Spleen (tissue), 11 donors: Measurements from ENCODE around the gene TSC22D3. TPM values are rescaled to one million over a fixed set of nuclear protein-coding genes. Genes with fewer than 3 reads are reported as not detected.

Experiments
- DNase-seq: peaks from one replicate; pipeline ENCODE4 v3.0.0-alpha.2; 2020
- H3K27ac ChIP-seq, 8 donors: fragments of 200-600 bp; sonication (generic) in 7 of 8; 1 replicate in 4 of 8; 2 replicates in 4 of 8; pipeline versions ENCODE4 v1.5.0 to v1.8.0; 2016 to 2021; ENCODE audit warnings: inconsistent platforms in 4 of 8, mild to moderate bottlenecking in 4 of 8, moderate library complexity in 1 of 8
- H3K27me3 ChIP-seq, 7 donors: fragments of 200-600 bp; sonication (generic) in 6 of 7; replicated peaks in 1 of 7; 1 replicate in 4 of 7; 2 replicates in 3 of 7; pipeline versions ENCODE4 v1.5.0 to v1.8.0; 2016 to 2021; ENCODE audit warnings: inconsistent platforms in 3 of 7, mild to moderate bottlenecking in 1 of 7
- H3K36me3 ChIP-seq, 6 donors: fragments of 200-600 bp; sonication (generic) in 5 of 6; 1 replicate in 4 of 6; 2 replicates in 2 of 6; pipeline versions ENCODE4 v1.5.0 to v1.8.0; 2016 to 2021; ENCODE audit warnings: inconsistent platforms in 2 of 6
- H3K4me1 ChIP-seq, 6 donors: fragments of 200-600 bp; sonication (generic) in 5 of 6; 1 replicate in 3 of 6; 2 replicates in 3 of 6; pipeline versions ENCODE4 v1.5.0 to v1.8.0; 2016 to 2021; ENCODE audit warnings: inconsistent platforms in 3 of 6
- H3K4me3 ChIP-seq, 8 donors: fragments of 200-600 bp; sonication (generic) in 7 of 8; 1 replicate in 4 of 8; 2 replicates in 4 of 8; pipeline versions ENCODE4 v1.5.0 to v1.8.0; 2016 to 2021; ENCODE audit warnings: inconsistent platforms in 4 of 8, mild to moderate bottlenecking in 4 of 8, moderate library complexity in 2 of 8
- H3K9me3 ChIP-seq, 8 donors: fragments of 200-600 bp; sonication (generic) in 7 of 8; 1 replicate in 4 of 8; 2 replicates in 4 of 8; pipeline versions ENCODE4 v1.5.0 to v1.8.0; 2016 to 2021; ENCODE audit warnings: inconsistent platforms in 4 of 8
- CTCF ChIP-seq, 11 experiments: fragments of 200-600 bp in 7 of 11; fragments of 450-650 bp in 4 of 11; sonication (generic) in 4 of 11; IDR thresholded peaks in 8 of 11; conservative IDR thresholded peaks in 3 of 11; 1 replicate in 7 of 11; 2 replicates in 4 of 11; pipeline versions ENCODE4 v1.4.0 to v1.8.0; 2016 to 2021; ENCODE audit warnings: antibody characterized with exemption in 11 of 11, inconsistent platforms in 4 of 11, mild to moderate bottlenecking in 1 of 11
- POLR2A ChIP-seq, 3 donors: fragments of 450-650 bp; IDR thresholded peaks; one replicate each; pipeline ENCODE4 v1.5.1; 2017; ENCODE audit warnings: antibody characterized with exemption in 3 of 3, mild to moderate bottlenecking in 1 of 3
- POLR2AphosphoS5 ChIP-seq, 3 donors: sonication (generic); formaldehyde crosslinking; IDR thresholded peaks; one replicate each; pipeline ENCODE4 v1.5.1; 2017; ENCODE audit warnings: antibody characterized with exemption in 3 of 3
- WGBS, 5 donors: extraction: QIAGEN DNeasy Blood & Tissue Kit in 3 of 5; methylation state at CpG; one replicate each; pipeline versions ENCODE4 v1.1.5 to v1.1.7; 2013 to 2018; 5-methylcytosine and 5-hydroxymethylcytosine counted together
- intact Hi-C: fragments of 100-400 bp; cut with DNase I; formaldehyde crosslinking; loops from one replicate; pipeline ENCODE4 v1.15.0; 2023; ENCODE audit warnings: low total_unique reads
- polyA plus RNA-seq, 3 donors: library from polyadenylated mRNA; stranded (reverse); fragments of 200-250 nt; gene quantifications; one replicate each; pipeline ENCODE4 v1.2.1, GENCODE V29; 2013
- total RNA-seq, 7 donors: library from RNA; depleted of rRNA in 3 of 7; stranded (reverse); fragments of >200 nt in 3 of 7; fragmentation: NEBNext Ultra II Directional in 4 of 7; extraction: Animal tissue kit (Norgen Biotek cat#: 25700) in 4 of 7; gene quantifications; one replicate each; pipeline versions ENCODE4 v1.1.0 to v1.2.1, GENCODE V29; 2016 to 2021
- donor health status: healthy with polysubstance abuse.
- donor health status: DM: no; HTN: no; CAD: no; lungs with moderate emphysema.
- donor health status: DM: no; HTN: no; CAD: no.
- donor health status: Bipolar disorder and iron deficiency.
- donor health status: healthy.
- donor health status: DM: no; HTN: no; CAD: no.
- donor health status: DM: yes; HTN: yes; CAD: no.

TSC22D3 gene
- total and polyA plus RNA-seq, 10 donors: 91.7 to 579 (median 297) TPM

DNA sequence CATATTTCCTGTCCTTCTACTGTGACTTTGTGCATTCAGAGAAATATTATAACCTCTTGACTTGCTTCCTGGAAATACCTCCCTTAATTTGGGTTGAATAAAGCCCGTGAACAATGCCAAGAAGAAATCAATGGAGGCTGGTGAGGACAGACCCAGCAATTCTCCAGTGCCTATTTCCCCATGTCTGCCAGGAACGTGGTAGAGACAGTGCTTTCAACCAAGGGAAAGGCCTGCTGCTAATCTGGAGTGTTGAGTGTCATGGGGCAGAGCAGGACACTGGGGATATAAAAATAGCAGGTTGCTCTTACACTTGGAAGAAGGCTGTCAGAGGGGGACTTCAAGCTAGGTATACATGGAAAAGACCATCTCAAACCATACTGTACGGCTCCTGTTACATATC, 19.9 kb downstream of the TSC22D3 start:
- no peak for TF ChIP-seq POLR2A (IDR thresholded peaks at IDR 0.05)
- no peak for TF ChIP-seq CTCF (IDR thresholded peaks at IDR 0.05 in 8 of 11, conservative IDR thresholded peaks at IDR 0.05 in 3 of 11)
- TF ChIP-seq POLR2AphosphoS5 (IDR thresholded peaks at IDR 0.05): no peak
- no peak for DNase-seq
- Histone ChIP-seq H3K9me3 (no peaks in the 10 kb centered on the region), H3K27me3 (peaks cover 0 to 6% (median 0%) of the 10 kb centered on the region in 7 donors), H3K36me3 (no peaks in the 10 kb centered on the region), H3K4me3 (no peak overlapping the region), H3K27ac (peak overlapping the region in 1 of 8 donors; percentile 5), H3K4me1 (peaks cover 0 to 9% (median 0%) of the 10 kb centered on the region in 6 donors)
- intact Hi-C loops: no loop called here
- WGBS, 5 donors: 49 to 69% (median 60%) methylated on average over 3 of the region's 3 CpGs

GRCh38 chrX:107753187-107753586, 22.4 kb downstream of the TSC22D3 start:
- peaks cover 0 to 9% (median 0%) of the 10 kb centered on the region in 6 donors for H3K4me1 ChIP-seq
- TF ChIP-seq POLR2A (IDR thresholded peaks at IDR 0.05) (no peak), POLR2AphosphoS5 (IDR thresholded peaks at IDR 0.05) (peak in 1 of 3 donors; percentile 17), CTCF (IDR thresholded peaks at IDR 0.05 in 8 of 11, conservative IDR thresholded peaks at IDR 0.05 in 3 of 11) (no peak)
- no peak overlapping the region for H3K4me3 ChIP-seq
- intact Hi-C loops: no loop called here
- peaks cover 0 to 5% (median 0%) of the 10 kb centered on the region in 7 donors for H3K27me3 ChIP-seq
- DNase-seq: no peak
- WGBS, 5 donors: 26 to 51% (median 33%) methylated on average over 3 to 4 of the region's 4 CpGs
- no peak overlapping the region for H3K27ac ChIP-seq
- no peaks in the 10 kb centered on the region for H3K9me3 ChIP-seq
- H3K36me3 ChIP-seq: no peaks in the 10 kb centered on the region

- no peak overlapping the region for H3K27ac ChIP-seq
- peaks cover 0 to 9% (median 0%) of the 10 kb centered on the region in 6 donors for H3K4me1 ChIP-seq
- no peak for TF ChIP-seq POLR2AphosphoS5 (IDR thresholded peaks at IDR 0.05)
- TF ChIP-seq CTCF (IDR thresholded peaks at IDR 0.05 in 8 of 11, conservative IDR thresholded peaks at IDR 0.05 in 3 of 11): no peak
- TF ChIP-seq POLR2A (IDR thresholded peaks at IDR 0.05): no peak
- no peaks in the 10 kb centered on the region for H3K36me3 ChIP-seq
- DNase-seq: no peak
- 73 to 100% (median 86%) methylated on average over 3 of the region's 3 CpGs; no CpG with 5 or more reads in 1 of the 5 donors for WGBS, 5 donors
- no peaks in the 10 kb centered on the region for H3K9me3 ChIP-seq
- H3K4me3 ChIP-seq: no peak overlapping the region
- H3K27me3 ChIP-seq: peaks cover 0 to 5% (median 0%) of the 10 kb centered on the region in 7 donors
- intact Hi-C loops: no loop called here
Observed at GRCh38 chrX:107752714-107753113, 22.9 kb downstream of the TSC22D3 start.

GRCh38 chrX:107752043-107752442, 23.5 kb downstream of the TSC22D3 start:
- H3K27me3 ChIP-seq: peaks cover 0 to 5% (median 0%) of the 10 kb centered on the region in 7 donors
- peaks cover 0 to 9% (median 0%) of the 10 kb centered on the region in 6 donors for H3K4me1 ChIP-seq
- H3K36me3 ChIP-seq: no peaks in the 10 kb centered on the region
- H3K4me3 ChIP-seq: no peak overlapping the region
- DNase-seq: no peak
- intact Hi-C loops: no loop called here
- WGBS, 5 donors: 84 to 100% (median 97%) methylated on average over 3 of the region's 3 CpGs
- H3K9me3 ChIP-seq: no peaks in the 10 kb centered on the region
- TF ChIP-seq CTCF (IDR thresholded peaks at IDR 0.05 in 8 of 11, conservative IDR thresholded peaks at IDR 0.05 in 3 of 11) (no peak), POLR2AphosphoS5 (IDR thresholded peaks at IDR 0.05) (no peak), POLR2A (IDR thresholded peaks at IDR 0.05) (no peak)
- H3K27ac ChIP-seq: no peak overlapping the region
